SK-N-SH (cell line): ENCODE results near the gene CXCR5.

Source experiments
- EZH2phosphoT487 ChIP-seq: fragments of 200-600 bp; sonication (generic); IDR thresholded peaks from 2 replicates; pipeline ENCODE4 v1.6.1; 2017; ENCODE audit warnings: low read depth, mixed run types, mild to moderate bottlenecking, antibody characterized with exemption, moderate library complexity, borderline replicate concordance
- NFIC ChIP-seq: IDR thresholded peaks from 2 replicates; pipeline ENCODE4 v1.4.0; 2012; ENCODE audit warnings: borderline replicate concordance
- POLR2AphosphoS5 ChIP-seq: IDR thresholded peaks from 2 replicates; pipeline ENCODE4 v1.6.1; 2012; ENCODE audit warnings: low read depth, low read length
- RAD21 ChIP-seq: IDR thresholded peaks from 2 replicates; pipeline ENCODE4 v1.6.1; 2012; ENCODE audit warnings: mild to moderate bottlenecking, low read length
- RCOR1 ChIP-seq: fragments of 150-350 bp; IDR thresholded peaks from 2 replicates; pipeline ENCODE4 v1.6.1; 2017; ENCODE audit warnings: antibody characterized with exemption, low read length
- RFX5 ChIP-seq: IDR thresholded peaks from 2 replicates; pipeline ENCODE4 v1.6.1; 2012; ENCODE audit warnings: mild to moderate bottlenecking, improper control_type of control experiment, low read length
- SIN3A ChIP-seq: IDR thresholded peaks from 2 replicates; pipeline ENCODE4 v1.6.1; 2012; ENCODE audit warnings: low read depth, mild to moderate bottlenecking, low read length, moderate library complexity, borderline replicate concordance
- TAF1 ChIP-seq: IDR thresholded peaks from 2 replicates; pipeline ENCODE4 v1.6.1; 2012; ENCODE audit warnings: low read depth, mild to moderate bottlenecking, low read length, moderate library complexity, borderline replicate concordance
- TF ChIP-seq, protein P1 (sequence below): IDR thresholded peaks from 2 replicates; pipeline ENCODE4; 2012
- TF ChIP-seq, protein P2 (sequence below): fragments of 200-600 bp; sonication (generic); IDR thresholded peaks from 2 replicates; pipeline ENCODE4 v1.6.1; 2017; ENCODE audit warnings: antibody characterized with exemption, mild to moderate bottlenecking, moderate library complexity
- TF ChIP-seq, protein P3 (sequence below): IDR thresholded peaks from 2 replicates; pipeline ENCODE4 v1.6.1; 2012; ENCODE audit warnings: mild to moderate bottlenecking, low read depth, low read length, moderate library complexity
- TF ChIP-seq, protein P4 (sequence below): IDR thresholded peaks from 2 replicates; pipeline ENCODE4 v1.4.0; 2012; ENCODE audit warnings: low read depth, borderline replicate concordance
- TF ChIP-seq, protein P5 (sequence below): fragments of 150-350 bp; IDR thresholded peaks from 2 replicates; pipeline ENCODE4 v1.6.1; 2017; ENCODE audit warnings: antibody characterized with exemption, low read length, low read depth, borderline replicate concordance
- TF ChIP-seq, protein P6 (sequence below): IDR thresholded peaks from 2 replicates; pipeline ENCODE4 v1.4.0; 2012; ENCODE audit warnings: low read depth

DNA sequence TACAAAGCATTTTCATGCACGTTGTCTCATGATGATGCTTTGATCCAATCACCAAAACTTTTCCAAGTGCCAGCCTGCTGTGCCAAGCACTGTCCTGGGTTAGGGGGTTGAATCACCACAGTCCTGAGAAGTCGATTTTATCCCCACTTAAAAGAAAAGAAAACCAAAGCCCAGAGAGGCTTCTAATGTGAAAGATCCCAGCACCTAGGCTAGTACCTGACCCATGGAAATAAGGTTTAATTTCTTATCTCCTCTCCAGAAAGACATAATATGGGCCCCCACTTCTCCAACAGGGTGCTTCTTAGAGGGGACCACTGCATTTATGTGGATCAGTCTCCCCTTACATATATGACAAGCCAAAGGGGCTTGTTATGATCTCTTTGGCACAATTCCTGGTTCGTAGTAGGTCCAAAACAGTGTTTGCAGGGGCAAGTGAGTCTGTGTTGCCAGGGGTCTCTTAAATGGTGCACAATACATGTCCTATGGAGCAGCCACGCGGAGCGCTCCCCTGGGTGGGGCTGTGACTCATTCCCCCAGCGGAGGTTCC is 43.9 kb downstream of the CXCR5 start:
- TF ChIP-seq SIN3A (no peak), RAD21 (no peak), NFIC (no peak), TAF1 (no peak), EZH2phosphoT487 (no peak), RCOR1 (no peak), RFX5 (no peak), POLR2AphosphoS5 (no peak)
- TF ChIP-seq, protein P1, sequence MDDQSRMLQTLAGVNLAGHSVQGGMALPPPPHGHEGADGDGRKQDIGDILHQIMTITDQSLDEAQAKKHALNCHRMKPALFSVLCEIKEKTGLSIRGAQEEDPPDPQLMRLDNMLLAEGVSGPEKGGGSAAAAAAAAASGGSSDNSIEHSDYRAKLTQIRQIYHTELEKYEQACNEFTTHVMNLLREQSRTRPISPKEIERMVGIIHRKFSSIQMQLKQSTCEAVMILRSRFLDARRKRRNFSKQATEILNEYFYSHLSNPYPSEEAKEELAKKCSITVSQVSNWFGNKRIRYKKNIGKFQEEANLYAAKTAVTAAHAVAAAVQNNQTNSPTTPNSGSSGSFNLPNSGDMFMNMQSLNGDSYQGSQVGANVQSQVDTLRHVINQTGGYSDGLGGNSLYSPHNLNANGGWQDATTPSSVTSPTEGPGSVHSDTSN = no peak
- TF ChIP-seq, protein P2, sequence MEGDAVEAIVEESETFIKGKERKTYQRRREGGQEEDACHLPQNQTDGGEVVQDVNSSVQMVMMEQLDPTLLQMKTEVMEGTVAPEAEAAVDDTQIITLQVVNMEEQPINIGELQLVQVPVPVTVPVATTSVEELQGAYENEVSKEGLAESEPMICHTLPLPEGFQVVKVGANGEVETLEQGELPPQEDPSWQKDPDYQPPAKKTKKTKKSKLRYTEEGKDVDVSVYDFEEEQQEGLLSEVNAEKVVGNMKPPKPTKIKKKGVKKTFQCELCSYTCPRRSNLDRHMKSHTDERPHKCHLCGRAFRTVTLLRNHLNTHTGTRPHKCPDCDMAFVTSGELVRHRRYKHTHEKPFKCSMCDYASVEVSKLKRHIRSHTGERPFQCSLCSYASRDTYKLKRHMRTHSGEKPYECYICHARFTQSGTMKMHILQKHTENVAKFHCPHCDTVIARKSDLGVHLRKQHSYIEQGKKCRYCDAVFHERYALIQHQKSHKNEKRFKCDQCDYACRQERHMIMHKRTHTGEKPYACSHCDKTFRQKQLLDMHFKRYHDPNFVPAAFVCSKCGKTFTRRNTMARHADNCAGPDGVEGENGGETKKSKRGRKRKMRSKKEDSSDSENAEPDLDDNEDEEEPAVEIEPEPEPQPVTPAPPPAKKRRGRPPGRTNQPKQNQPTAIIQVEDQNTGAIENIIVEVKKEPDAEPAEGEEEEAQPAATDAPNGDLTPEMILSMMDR = no peak
- TF ChIP-seq, protein P3, sequence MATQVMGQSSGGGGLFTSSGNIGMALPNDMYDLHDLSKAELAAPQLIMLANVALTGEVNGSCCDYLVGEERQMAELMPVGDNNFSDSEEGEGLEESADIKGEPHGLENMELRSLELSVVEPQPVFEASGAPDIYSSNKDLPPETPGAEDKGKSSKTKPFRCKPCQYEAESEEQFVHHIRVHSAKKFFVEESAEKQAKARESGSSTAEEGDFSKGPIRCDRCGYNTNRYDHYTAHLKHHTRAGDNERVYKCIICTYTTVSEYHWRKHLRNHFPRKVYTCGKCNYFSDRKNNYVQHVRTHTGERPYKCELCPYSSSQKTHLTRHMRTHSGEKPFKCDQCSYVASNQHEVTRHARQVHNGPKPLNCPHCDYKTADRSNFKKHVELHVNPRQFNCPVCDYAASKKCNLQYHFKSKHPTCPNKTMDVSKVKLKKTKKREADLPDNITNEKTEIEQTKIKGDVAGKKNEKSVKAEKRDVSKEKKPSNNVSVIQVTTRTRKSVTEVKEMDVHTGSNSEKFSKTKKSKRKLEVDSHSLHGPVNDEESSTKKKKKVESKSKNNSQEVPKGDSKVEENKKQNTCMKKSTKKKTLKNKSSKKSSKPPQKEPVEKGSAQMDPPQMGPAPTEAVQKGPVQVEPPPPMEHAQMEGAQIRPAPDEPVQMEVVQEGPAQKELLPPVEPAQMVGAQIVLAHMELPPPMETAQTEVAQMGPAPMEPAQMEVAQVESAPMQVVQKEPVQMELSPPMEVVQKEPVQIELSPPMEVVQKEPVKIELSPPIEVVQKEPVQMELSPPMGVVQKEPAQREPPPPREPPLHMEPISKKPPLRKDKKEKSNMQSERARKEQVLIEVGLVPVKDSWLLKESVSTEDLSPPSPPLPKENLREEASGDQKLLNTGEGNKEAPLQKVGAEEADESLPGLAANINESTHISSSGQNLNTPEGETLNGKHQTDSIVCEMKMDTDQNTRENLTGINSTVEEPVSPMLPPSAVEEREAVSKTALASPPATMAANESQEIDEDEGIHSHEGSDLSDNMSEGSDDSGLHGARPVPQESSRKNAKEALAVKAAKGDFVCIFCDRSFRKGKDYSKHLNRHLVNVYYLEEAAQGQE = no peak
- TF ChIP-seq, protein P4, sequence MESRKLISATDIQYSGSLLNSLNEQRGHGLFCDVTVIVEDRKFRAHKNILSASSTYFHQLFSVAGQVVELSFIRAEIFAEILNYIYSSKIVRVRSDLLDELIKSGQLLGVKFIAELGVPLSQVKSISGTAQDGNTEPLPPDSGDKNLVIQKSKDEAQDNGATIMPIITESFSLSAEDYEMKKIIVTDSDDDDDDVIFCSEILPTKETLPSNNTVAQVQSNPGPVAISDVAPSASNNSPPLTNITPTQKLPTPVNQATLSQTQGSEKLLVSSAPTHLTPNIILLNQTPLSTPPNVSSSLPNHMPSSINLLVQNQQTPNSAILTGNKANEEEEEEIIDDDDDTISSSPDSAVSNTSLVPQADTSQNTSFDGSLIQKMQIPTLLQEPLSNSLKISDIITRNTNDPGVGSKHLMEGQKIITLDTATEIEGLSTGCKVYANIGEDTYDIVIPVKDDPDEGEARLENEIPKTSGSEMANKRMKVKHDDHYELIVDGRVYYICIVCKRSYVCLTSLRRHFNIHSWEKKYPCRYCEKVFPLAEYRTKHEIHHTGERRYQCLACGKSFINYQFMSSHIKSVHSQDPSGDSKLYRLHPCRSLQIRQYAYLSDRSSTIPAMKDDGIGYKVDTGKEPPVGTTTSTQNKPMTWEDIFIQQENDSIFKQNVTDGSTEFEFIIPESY = no peak
- TF ChIP-seq, protein P5, sequence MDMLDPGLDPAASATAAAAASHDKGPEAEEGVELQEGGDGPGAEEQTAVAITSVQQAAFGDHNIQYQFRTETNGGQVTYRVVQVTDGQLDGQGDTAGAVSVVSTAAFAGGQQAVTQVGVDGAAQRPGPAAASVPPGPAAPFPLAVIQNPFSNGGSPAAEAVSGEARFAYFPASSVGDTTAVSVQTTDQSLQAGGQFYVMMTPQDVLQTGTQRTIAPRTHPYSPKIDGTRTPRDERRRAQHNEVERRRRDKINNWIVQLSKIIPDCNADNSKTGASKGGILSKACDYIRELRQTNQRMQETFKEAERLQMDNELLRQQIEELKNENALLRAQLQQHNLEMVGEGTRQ = no peak
- TF ChIP-seq, protein P6, sequence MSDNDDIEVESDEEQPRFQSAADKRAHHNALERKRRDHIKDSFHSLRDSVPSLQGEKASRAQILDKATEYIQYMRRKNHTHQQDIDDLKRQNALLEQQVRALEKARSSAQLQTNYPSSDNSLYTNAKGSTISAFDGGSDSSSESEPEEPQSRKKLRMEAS = no peak
